PC-9 (cell line): Measurements from ENCODE around the gene SNX9. TPM values are rescaled to one million over a fixed set of nuclear protein-coding genes. Genes with fewer than 3 reads are reported as not detected.

Experiments
- BruUV-seq: library from RNA; stranded (reverse); fragments of 400-500 nt; replicated peaks from 2 replicates; lab custom pipeline; 2021; lab: Mats Ljungman, UMichigan
- CTCF ChIA-PET: fragments of 300-600 bp; sonication (Branson Sonifier 250); formaldehyde crosslinking; loops from one replicate; lab custom pipeline; 2022; ENCODE audit warnings: antibody characterized with exemption; lab: Charles Lee
- POLR2A ChIA-PET: fragments of 300-600 bp; sonication (Branson Sonifier 250); formaldehyde crosslinking; loops from one replicate; lab custom pipeline; 2022; ENCODE audit warnings: antibody characterized with exemption; ENCODE audit not compliant: unreplicated experiment; lab: Charles Lee
- DNase-seq, 2 experiments: peaks; one replicate each; pipeline versions ENCODE4 v3.0.0 to v3.0.0-alpha.2; 2015 to 2022; ENCODE audit warnings: mixed read lengths in 1 of 2
- H2AFZ ChIP-seq: fragments of 200-600 bp; sonication (generic); 2 replicates; pipeline ENCODE4 v1.8.1; 2017; ENCODE audit warnings: antibody characterized with exemption
- H3F3A ChIP-seq: fragments of 200-600 bp; sonication (generic); 2 replicates; pipeline ENCODE4 v1.8.1; 2017; ENCODE audit warnings: antibody characterized with exemption, mild to moderate bottlenecking, low read depth; ENCODE audit not compliant: insufficient read depth
- H3K27ac ChIP-seq: fragments of 200-600 bp; sonication (generic); 2 replicates; pipeline ENCODE4 v1.6.1; 2016; ENCODE audit warnings: mixed run types
- H3K27me3 ChIP-seq: fragments of 200-600 bp; sonication (generic); 2 replicates; pipeline ENCODE4 v1.6.1; 2016; ENCODE audit warnings: low read depth, mixed run types; ENCODE audit not compliant: insufficient read depth
- H3K36me3 ChIP-seq: fragments of 200-600 bp; sonication (generic); 2 replicates; pipeline ENCODE4 v1.6.1; 2016; ENCODE audit warnings: low read depth, mixed run types
- H3K4me1 ChIP-seq: fragments of 200-600 bp; sonication (generic); replicated peaks from 2 replicates; pipeline ENCODE4 v1.6.1; 2016; ENCODE audit warnings: mixed run types; ENCODE audit not compliant: insufficient read depth
- H3K4me2 ChIP-seq: fragments of 200-600 bp; sonication (generic); 2 replicates; pipeline ENCODE4 v1.6.1; 2017; ENCODE audit warnings: mixed run types
- H3K4me3 ChIP-seq: fragments of 200-600 bp; sonication (generic); 2 replicates; pipeline ENCODE4 v1.6.1; 2016; ENCODE audit warnings: mixed run types
- H3K79me2 ChIP-seq: fragments of 200-600 bp; sonication (generic); 2 replicates; pipeline ENCODE4 v1.6.1; 2017; ENCODE audit warnings: low read depth, mixed run types
- H3K9me2 ChIP-seq: fragments of 200-600 bp; sonication (generic); 2 replicates; pipeline ENCODE4 v1.8.1; 2017; ENCODE audit warnings: mild to moderate bottlenecking; ENCODE audit not compliant: insufficient read depth
- H3K9me3 ChIP-seq: fragments of 200-600 bp; sonication (generic); 2 replicates; pipeline ENCODE4 v1.8.1; 2016; ENCODE audit warnings: low read depth; ENCODE audit not compliant: insufficient read depth
- H4K20me1 ChIP-seq: fragments of 200-600 bp; sonication (generic); 2 replicates; pipeline ENCODE4 v1.8.1; 2017; ENCODE audit not compliant: insufficient read depth
- EZH2 ChIP-seq: fragments of 200-600 bp; sonication (generic); IDR thresholded peaks from 2 replicates; pipeline ENCODE4 v1.8.0; 2017; ENCODE audit warnings: antibody characterized with exemption, low read depth
- intact Hi-C: fragments of 100-400 bp; cut with micrococcal nuclease; formaldehyde crosslinking; loops from one replicate; pipeline ENCODE4 v1.10.0; 2022; ENCODE audit not compliant: unreplicated experiment
- total RNA-seq: library from RNA; stranded (reverse); gene quantifications from 2 replicates; pipeline ENCODE4 v1.2.3, GENCODE V29; 2021
- TF ChIP-seq, protein P1 (sequence below): fragments of 200-600 bp; sonication (generic); conservative IDR thresholded peaks from 2 replicates; pipeline ENCODE4 v1.6.1; 2017; ENCODE audit warnings: mixed run types, antibody characterized with exemption, mild to moderate bottlenecking, moderate library complexity

The SNX9 gene
- total RNA-seq, 1 experiment from 2014 or later: 25.0 TPM

DNA sequence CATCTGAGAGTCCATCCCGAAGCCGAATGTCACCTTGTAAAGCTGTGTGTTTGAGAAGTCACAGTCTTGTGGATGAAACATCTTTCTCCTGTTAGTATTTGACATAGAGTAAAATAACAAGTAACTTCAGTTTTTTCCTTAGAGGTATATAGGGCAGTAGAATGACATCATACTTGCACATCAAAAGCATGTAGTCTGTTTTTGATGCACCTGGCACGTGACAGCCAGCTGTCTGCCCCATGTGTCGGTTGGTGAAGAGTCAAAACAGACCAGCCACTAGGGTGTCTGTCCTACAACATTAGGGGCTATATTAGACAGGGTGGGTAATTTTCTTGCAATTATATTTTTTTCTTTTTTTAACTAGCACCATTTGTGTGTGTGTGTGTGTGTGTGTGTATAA is 70.2 kb downstream of the SNX9 start:
- Histone ChIP-seq H2AFZ (no peak overlapping the region), H3K4me2 (no peak overlapping the region), H4K20me1 (no peaks in the 10 kb centered on the region; the same call in 1 of the 2 replicates), H3K4me1 (no peaks in the 10 kb centered on the region), H3F3A (no peaks in the 10 kb centered on the region), H3K36me3 (0 out of 2 replicates have a peak, but pooled peaks cover 2% of the 10 kb centered on the region), H3K4me3 (no peak overlapping the region), H3K9me2 (no peaks in the 10 kb centered on the region), H3K27ac (no peak overlapping the region), H3K9me3 (no peaks in the 10 kb centered on the region), H3K27me3 (no peaks in the 10 kb centered on the region), H3K79me2 (no peaks in the 10 kb centered on the region)
- ChIA-PET POLR2A (no interaction called here), CTCF (no interaction called here)
- intact Hi-C loops: no loop called here
- no TSS peak for BruUV-seq
- TF ChIP-seq EZH2: no peak
- TF ChIP-seq, protein P1, sequence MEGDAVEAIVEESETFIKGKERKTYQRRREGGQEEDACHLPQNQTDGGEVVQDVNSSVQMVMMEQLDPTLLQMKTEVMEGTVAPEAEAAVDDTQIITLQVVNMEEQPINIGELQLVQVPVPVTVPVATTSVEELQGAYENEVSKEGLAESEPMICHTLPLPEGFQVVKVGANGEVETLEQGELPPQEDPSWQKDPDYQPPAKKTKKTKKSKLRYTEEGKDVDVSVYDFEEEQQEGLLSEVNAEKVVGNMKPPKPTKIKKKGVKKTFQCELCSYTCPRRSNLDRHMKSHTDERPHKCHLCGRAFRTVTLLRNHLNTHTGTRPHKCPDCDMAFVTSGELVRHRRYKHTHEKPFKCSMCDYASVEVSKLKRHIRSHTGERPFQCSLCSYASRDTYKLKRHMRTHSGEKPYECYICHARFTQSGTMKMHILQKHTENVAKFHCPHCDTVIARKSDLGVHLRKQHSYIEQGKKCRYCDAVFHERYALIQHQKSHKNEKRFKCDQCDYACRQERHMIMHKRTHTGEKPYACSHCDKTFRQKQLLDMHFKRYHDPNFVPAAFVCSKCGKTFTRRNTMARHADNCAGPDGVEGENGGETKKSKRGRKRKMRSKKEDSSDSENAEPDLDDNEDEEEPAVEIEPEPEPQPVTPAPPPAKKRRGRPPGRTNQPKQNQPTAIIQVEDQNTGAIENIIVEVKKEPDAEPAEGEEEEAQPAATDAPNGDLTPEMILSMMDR: no peak
- no peak for DNase-seq

DNA sequence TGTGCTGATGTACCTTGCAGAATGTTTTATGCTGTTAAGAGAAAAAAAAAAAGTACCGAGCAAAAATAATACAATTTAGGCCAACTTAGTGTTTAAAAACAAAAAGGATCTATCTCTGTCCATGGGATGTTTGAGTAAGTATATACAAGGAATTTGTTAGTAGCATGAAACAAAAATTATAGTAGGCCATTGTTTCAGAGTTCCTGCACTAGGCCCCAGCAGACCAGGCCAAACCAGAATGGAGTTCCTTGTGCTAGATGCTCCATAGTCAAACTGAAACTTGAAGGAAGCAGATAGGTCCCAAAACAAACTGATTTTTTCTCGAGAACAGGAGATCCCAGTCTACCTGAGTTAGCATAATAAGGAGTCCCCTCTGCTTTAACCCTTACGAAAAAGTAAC is 72.5 kb downstream of the SNX9 start:
- H3K36me3 ChIP-seq: no peaks in the 10 kb centered on the region
- no peak for DNase-seq
- no peaks in the 10 kb centered on the region for H3K27me3 ChIP-seq
- H3K4me3 ChIP-seq: no peak overlapping the region
- no peaks in the 10 kb centered on the region for H3K9me3 ChIP-seq
- no peak overlapping the region for H3K27ac ChIP-seq
- no peaks in the 10 kb centered on the region; the same call in 1 of the 2 replicates for H4K20me1 ChIP-seq
- H2AFZ ChIP-seq: no peak overlapping the region
- TF ChIP-seq, protein P1: no peak
- no peak for TF ChIP-seq EZH2
- ChIA-PET POLR2A (no interaction called here), CTCF (no interaction called here)
- no peak overlapping the region for H3K4me2 ChIP-seq
- peaks cover 12% of the 10 kb centered on the region for H3K4me1 ChIP-seq
- BruUV-seq: no TSS peak
- H3K9me2 ChIP-seq: no peaks in the 10 kb centered on the region
- peaks cover 6% of the 10 kb centered on the region; the same call in 1 of the 2 replicates for H3F3A ChIP-seq
- H3K79me2 ChIP-seq: no peaks in the 10 kb centered on the region
- intact Hi-C loops: no loop called here

DNA sequence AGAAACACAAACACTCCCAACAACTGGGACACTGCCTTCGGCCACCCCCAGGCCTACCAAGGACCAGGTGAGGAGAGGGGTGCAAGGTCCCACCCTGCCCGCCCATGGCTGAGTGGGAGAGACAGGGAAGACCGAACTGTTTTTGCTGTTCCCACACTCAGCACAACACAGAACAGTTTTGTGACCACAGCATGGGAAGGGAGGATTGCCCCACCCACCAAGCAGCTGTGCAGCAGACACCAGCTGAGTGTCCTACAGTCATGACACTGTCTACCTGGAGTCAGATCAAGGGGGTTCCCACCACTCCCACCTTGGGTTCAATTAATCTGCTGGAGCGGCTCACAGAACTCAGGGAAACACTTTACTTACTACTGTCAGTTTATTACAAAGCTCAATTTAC is 73.9 kb downstream of the SNX9 start:
- intact Hi-C loops: no loop called here
- ChIA-PET POLR2A (no interaction called here), CTCF (no interaction called here)
- Histone ChIP-seq H3K4me2 (no peak overlapping the region), H3K36me3 (no peaks in the 10 kb centered on the region; the same call in 1 of the 2 replicates), H3K27me3 (no peaks in the 10 kb centered on the region), H3K79me2 (no peaks in the 10 kb centered on the region), H2AFZ (no peak overlapping the region), H4K20me1 (no peaks in the 10 kb centered on the region; the same call in 1 of the 2 replicates), H3K4me3 (no peak overlapping the region), H3K4me1 (peaks cover 13% of the 10 kb centered on the region), H3F3A (peaks cover 10% of the 10 kb centered on the region; the same call in 1 of the 2 replicates), H3K27ac (no peak overlapping the region), H3K9me3 (no peaks in the 10 kb centered on the region), H3K9me2 (no peaks in the 10 kb centered on the region)
- no TSS peak for BruUV-seq
- no peak for TF ChIP-seq EZH2
- TF ChIP-seq, protein P1: no peak
- no peak for DNase-seq
